Endothelial cell of umbilical vein (primary cell): ENCODE measurements around the gene TMEM125.

ENCODE experiments used
- CTCF ChIP-seq, 2 donors: IDR thresholded peaks; 1 replicate in 1 of 2; 2 replicates in 1 of 2; pipeline ENCODE4 v1.5.1; 2011; ENCODE audit warnings: low read length in 2 of 2, mild to moderate bottlenecking in 2 of 2, moderate library complexity in 2 of 2, control low read depth in 1 of 2, inconsistent platforms in 1 of 2, low read depth in 1 of 2; ENCODE audit not compliant: insufficient read depth in 1 of 2; ENCODE audit errors: extremely low read depth in 1 of 2
- POLR2A ChIP-seq: IDR thresholded peaks from 2 replicates; pipeline ENCODE4 v1.6.1; 2012; ENCODE audit warnings: low read depth, mild to moderate bottlenecking, control low read depth, low read length
- POLR2AphosphoS5 ChIP-seq: IDR thresholded peaks from 2 replicates; pipeline ENCODE4 v1.6.1; 2012; ENCODE audit warnings: low read depth, mild to moderate bottlenecking, control low read depth, low read length, moderate library complexity; ENCODE audit not compliant: insufficient read depth

GRCh38 chr1:43274804-43275180, 5.0 kb downstream of the TMEM125 start:
- no peak for TF ChIP-seq CTCF (IDR thresholded peaks at IDR 0.05; ENCODE audit: extremely low read depth in 1 of 2, insufficient read depth in 1 of 2, low read depth in 1 of 2, low read length in 2 of 2)
- no peak for TF ChIP-seq POLR2AphosphoS5
- no peak for TF ChIP-seq POLR2A
